Activated CD4-positive, alpha-beta T cell treated with anti-CD3 and anti-CD28 coated beads, Interleukin-2, Interleukin-4, amounts not matched to agents 100 ng/mL and 50 ng/mL, durations not matched to agents 16 hours and 8 hours (primary cell): ENCODE results near the gene RNF5.
"Not testable (repeated sequence)": the region's sequence is repeated elsewhere in the genome, so short reads cannot be mapped to it uniquely, and the experiment has no call there.

Source experiments
- DNase-seq: peaks from one replicate; pipeline ENCODE4 v3.0.0-alpha.2; 2020; ENCODE audit warnings: low spot score

RNF5 gene

GRCh38 chr6:32175711-32176475 is 2.3 kb upstream of the RNF5 start, which contains the start of gene AGPAT1:
TSS of gene AGPAT1 (minus strand) at chr6:32176084. CDS start at chr6:32171496, 4,588 bp downstream.
- DNase-seq: peak; percentile 97

GRCh38 chr6:32176476-32177182 is 1.6 kb upstream of the RNF5 start:
- DNase-seq: no peak

DNA sequence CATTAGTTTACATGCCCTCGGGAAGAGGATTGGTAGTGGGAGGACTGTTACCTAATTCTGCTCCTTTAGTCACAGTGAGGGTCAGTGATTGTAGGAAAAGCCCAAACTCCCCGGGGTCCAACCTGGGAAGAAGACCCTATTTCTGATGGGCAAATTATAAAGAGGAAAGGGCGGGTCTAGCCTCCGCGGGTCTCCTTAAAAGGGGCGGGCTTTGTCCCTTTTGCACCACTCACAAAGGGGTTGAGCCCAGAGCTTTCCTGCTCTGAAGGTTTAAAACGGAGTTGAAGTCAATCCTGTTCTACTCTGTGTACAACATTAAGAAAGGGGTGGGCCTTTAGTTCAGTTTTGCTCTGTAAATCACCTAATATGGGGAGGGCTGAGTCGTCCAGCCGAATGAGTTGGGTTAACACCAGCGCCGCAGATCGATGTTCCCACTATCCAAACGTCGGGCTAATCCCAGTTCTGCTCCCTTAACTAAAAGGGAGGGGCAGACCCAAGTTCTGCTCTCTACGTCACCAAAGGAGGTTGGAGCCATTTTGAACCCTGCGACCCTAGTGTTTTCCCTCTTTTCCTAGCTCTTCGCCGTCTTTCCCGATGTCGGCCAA is 920 bp upstream of the RNF5 start:
- DNase-seq: peak; percentile 42

DNA sequence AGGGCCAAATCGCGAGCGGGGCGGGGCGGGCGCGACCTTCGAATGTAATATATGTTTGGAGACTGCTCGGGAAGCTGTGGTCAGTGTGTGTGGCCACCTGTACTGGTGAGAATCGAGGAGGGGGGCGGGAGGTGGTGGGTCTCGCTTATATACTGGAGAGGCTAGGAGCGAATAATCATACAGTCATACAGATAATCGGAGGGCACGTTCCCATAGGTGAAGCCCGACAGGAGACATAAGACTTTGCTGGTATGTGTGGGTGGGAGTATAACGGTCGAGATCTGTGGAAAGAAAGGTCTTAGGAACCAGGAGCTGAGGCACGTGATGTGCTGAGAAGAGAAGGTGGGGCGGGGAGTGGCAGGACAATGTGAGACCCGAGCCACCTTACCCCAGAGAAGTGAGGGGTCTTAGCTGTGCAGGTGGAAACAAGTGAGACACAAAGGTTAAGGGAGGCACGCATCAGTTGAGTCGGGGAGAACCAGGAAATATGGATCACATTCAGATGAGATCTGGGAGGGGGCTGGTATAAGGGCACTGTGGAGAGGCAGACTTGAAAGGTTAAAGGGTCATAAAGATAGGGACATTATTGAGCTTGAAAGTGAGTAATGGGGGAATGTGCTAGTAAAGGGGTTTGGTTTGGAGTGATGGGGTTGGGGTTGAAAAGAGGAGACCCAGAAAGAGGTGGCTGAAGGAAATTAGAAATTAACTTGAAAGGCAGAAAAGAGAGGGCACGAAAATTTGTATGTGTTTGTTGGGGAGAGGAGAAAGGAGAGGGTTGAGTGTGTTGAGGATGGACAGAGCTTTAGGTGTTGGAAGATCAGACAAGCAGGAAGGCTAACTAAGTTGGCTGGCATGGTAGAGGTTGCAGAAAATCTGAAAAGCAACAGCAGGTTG is 589 bp downstream of the RNF5 start:
- no peak for DNase-seq

- no peak for DNase-seq
Observed at GRCh38 chr6:32179766-32180405, 1.7 kb downstream of the RNF5 start.

DNA sequence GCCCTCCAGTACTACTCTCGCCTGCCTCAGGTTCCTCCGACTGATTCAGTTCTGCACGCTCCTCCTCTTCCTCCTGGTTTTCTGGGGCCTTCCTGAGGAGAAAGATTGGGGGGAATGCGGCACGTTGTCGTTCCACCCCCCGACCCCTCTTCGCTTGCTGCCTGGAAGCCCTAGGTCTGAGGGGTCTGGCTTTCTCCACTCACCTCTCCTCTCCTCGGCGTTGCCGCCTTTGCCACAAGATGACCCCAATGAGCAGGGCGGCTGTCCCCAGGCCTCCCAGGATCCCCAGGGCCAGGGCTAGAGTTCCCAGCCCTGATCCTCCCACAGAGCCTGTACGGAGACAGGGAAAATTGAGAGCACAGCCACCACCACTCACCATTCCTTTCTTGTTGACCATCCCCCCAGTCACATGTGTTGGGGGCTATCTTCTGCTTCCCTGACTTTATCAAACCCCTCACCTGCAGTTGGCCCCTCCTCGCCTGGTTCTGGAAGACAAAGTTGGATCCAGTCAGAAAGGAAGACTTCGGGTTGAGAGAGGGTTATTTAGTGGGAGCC is 3.0 kb downstream of the RNF5 start:
- no peak for DNase-seq

GRCh38 chr6:32181915-32182529 is 3.8 kb downstream of the RNF5 start:
- DNase-seq: no peak

GRCh38 chr6:32182555-32182981 is 4.4 kb downstream of the RNF5 start:
- no peak for DNase-seq

- DNase-seq: no peak
Observed at GRCh38 chr6:32183030-32183429, 4.8 kb downstream of the RNF5 start.

GRCh38 chr6:32183483-32184083 is 5.4 kb downstream of the RNF5 start:
- no peak for DNase-seq

- no peak for DNase-seq
Observed at GRCh38 chr6:32184084-32184640, 6.0 kb downstream of the RNF5 start, which contains the start of gene AGER. TSS of gene AGER (minus strand) at chr6:32184253. CDS start at chr6:32184222, 31 bp downstream.

- DNase-seq: peak; percentile 70
Observed at GRCh38 chr6:32185681-32186131, 7.5 kb downstream of the RNF5 start.

DNA sequence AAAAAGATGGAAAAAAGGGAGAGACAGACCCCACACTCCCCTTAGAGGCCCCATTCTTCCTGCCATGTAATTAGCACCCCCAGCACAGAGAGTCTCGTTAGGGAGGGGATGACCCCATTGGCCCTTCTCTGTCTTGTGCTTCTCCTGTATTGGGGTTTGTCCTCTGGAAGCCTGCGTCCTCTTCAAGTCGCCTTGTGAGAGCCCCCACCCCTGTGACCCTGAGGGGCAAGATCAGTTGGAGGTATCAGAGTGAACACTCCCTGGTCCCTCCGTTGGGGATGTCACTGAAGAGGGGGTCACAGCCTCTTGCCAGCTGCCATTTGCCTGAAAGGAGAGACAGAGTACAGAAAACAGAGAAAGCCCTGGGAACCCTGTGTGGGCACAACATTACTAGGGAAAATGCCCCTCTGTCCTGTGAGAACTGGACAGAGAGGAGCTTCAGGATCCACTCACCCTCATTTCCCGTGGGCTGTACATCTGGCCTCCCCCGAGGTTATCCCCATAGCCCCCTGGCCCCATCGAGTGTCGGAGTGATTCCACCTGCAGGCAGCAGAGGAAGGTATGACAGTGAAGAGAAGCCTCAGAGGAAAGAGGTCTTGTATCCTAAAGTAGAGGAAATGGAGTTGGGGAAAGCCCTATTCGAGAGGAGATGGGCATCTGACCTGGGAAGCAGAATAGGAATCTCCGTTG is 8.1 kb downstream of the RNF5 start:
- DNase-seq: not testable (repeated sequence)

DNA sequence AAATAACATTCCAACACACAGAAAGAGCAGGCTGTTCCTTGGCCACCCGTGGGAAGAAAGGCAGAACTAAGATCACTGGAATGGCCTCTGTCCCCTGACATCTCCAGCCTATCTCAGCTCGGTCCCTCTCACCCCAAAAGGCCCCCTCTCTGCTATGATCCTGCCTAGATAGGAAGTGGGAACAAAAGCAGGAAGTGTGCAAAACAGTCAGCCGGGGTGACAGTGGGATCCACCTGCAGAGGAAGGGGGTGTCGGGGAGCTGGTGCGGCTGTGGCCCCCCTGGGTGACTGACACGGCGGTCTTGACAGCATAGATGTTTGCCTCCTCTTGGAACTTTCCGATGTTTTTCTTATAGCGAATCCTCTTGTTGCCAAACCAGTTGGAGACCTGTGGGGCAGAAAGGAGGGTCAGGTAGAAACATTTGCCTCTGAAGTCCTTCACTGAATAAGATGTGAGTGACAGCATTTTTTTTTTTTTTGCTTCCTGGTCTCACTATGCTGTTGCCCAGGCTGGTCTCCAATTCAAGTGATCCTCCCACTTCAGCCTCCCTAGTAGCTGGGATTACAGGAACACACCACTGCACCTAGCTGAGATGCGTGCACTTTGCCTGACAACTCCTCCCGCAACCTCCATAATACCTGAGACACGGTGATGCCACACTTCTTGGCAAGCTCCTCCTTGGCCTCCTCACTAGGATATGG is 9.0 kb downstream of the RNF5 start:
- no peak for DNase-seq

DNA sequence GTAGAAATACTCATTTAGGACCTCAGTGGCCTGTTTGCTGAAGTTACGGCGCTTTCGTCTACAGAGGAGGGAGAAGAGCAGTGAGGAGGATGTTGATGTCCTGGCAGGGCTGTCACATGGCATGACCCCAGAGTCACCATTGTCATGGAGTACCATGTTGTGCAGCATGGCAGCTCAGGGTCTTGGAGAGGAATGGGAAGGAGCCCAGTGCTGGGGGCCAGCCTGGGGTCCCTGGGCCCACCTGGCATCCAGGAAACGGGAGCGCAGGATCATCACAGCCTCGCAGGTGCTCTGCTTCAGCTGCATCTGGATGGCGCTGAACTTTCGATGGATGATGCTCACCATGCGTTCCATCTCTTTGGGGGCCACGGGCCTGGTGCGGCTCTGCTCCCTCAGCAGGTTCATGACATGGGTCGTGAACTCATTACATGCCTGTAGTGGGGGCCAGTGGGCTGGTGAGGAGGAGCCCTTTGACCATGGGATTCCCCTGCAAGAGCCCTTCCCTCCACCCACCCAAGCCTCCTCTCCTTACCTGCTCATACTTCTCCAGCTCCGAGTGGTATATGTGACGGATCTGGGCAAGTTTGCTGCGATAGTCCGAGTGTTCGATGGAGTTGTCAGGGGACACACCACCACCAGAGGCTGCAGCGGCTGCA is 9.6 kb downstream of the RNF5 start:
- DNase-seq: not testable (repeated sequence)

- DNase-seq: no peak
Observed at GRCh38 chr6:32188381-32189068, 10.3 kb downstream of the RNF5 start.

GRCh38 chr6:32189069-32189741 is 11.0 kb downstream of the RNF5 start:
- DNase-seq: no peak
